Upper lobe of right lung (tissue), 1 donor: Measurements from ENCODE around the gene NDUFA11. TPM values are rescaled to one million over a fixed set of nuclear protein-coding genes. Genes with fewer than 3 reads are reported as not detected.

ENCODE experiments used
- ATAC-seq: fragments of 200-7000 bp; cut with Tn5 transposase; one replicate; pipeline ENCODE4 v1.9.1; 2020; ENCODE audit warnings: mild to moderate bottlenecking, moderate library complexity
- DNase-seq: peaks from one replicate; pipeline ENCODE4 v3.0.0-alpha.2; 2020
- H3K27ac ChIP-seq: fragments of 200-600 bp; one replicate; pipeline ENCODE4 v1.8.0; 2022
- H3K27me3 ChIP-seq: fragments of 200-600 bp; one replicate; pipeline ENCODE4 v1.8.0; 2022; ENCODE audit warnings: mild to moderate bottlenecking
- H3K36me3 ChIP-seq: fragments of 200-600 bp; one replicate; pipeline ENCODE4 v1.8.0; 2022
- H3K4me1 ChIP-seq: fragments of 200-600 bp; one replicate; pipeline ENCODE4 v1.8.0; 2022
- H3K4me3 ChIP-seq: fragments of 200-600 bp; one replicate; pipeline ENCODE4 v1.8.0; 2022; ENCODE audit warnings: mild to moderate bottlenecking
- H3K9me3 ChIP-seq: fragments of 200-600 bp; one replicate; pipeline ENCODE4 v1.8.0; 2022
- intact Hi-C: fragments of 100-400 bp; cut with DNase I; formaldehyde crosslinking; loops from one replicate; pipeline ENCODE4 v1.11.0; 2022
- total RNA-seq: library from RNA; stranded (reverse); fragmentation: NEBNext Ultra II Directional; extraction: Animal tissue kit (Norgen Biotek cat#: 25700); gene quantifications from one replicate; pipeline ENCODE4 v1.2.1, GENCODE V29; 2021
- TF ChIP-seq, protein P1 (sequence below): fragments of 200-600 bp; IDR thresholded peaks from one replicate; pipeline ENCODE4 v1.8.0; 2022; ENCODE audit warnings: antibody characterized with exemption
- donor health status: DM: no; HTN: yes; CAD: no; lungs with severe emphysema.

The NDUFA11 gene
- total RNA-seq, 1 donor from 2014 or later = 134 TPM

DNA sequence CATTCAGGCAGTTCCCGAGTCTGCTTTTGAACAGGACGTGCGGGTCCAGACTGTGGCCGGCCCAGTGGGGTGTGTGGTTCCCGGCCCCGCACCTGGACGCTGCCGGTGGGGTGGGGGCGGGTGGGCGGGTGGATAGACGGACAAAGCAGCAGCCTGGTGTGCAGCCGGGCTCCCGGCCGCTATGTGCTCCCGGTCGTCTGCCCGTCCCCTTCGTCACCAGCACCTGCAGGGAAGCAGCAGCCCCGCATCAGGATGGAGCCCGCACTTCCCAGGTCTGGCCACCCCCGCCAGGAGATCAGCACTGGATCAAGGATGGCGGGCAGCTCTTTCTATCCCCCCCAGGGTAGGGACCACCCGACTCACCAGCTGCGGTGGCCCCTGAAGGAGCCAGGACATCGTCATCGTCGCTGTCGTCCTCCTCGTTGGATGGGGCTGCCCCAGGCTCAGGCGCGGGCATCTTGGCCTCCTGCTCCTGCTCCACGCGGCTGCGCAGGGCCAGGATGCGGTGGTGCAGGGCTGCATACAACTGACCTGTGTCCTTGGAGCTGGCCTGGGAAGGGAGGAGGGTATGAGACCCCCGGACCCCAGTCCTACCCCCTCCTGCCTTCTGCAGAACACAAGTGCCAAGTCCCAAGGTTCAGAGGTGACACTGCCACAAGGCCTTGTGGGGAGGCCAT is 14.0 kb upstream of the NDUFA11 start:
- H3K4me1 ChIP-seq = no peaks in the 10 kb centered on the region
- H3K9me3 ChIP-seq = no peaks in the 10 kb centered on the region
- TF ChIP-seq, protein P1, sequence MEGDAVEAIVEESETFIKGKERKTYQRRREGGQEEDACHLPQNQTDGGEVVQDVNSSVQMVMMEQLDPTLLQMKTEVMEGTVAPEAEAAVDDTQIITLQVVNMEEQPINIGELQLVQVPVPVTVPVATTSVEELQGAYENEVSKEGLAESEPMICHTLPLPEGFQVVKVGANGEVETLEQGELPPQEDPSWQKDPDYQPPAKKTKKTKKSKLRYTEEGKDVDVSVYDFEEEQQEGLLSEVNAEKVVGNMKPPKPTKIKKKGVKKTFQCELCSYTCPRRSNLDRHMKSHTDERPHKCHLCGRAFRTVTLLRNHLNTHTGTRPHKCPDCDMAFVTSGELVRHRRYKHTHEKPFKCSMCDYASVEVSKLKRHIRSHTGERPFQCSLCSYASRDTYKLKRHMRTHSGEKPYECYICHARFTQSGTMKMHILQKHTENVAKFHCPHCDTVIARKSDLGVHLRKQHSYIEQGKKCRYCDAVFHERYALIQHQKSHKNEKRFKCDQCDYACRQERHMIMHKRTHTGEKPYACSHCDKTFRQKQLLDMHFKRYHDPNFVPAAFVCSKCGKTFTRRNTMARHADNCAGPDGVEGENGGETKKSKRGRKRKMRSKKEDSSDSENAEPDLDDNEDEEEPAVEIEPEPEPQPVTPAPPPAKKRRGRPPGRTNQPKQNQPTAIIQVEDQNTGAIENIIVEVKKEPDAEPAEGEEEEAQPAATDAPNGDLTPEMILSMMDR = no peak
- H3K27me3 ChIP-seq = no peaks in the 10 kb centered on the region
- H3K4me3 ChIP-seq = no peak overlapping the region
- H3K27ac ChIP-seq = no peak overlapping the region
- DNase-seq (no peak), ATAC-seq (no peak)
- intact Hi-C loops = no loop called here
- H3K36me3 ChIP-seq = peaks cover 69% of the 10 kb centered on the region

DNA sequence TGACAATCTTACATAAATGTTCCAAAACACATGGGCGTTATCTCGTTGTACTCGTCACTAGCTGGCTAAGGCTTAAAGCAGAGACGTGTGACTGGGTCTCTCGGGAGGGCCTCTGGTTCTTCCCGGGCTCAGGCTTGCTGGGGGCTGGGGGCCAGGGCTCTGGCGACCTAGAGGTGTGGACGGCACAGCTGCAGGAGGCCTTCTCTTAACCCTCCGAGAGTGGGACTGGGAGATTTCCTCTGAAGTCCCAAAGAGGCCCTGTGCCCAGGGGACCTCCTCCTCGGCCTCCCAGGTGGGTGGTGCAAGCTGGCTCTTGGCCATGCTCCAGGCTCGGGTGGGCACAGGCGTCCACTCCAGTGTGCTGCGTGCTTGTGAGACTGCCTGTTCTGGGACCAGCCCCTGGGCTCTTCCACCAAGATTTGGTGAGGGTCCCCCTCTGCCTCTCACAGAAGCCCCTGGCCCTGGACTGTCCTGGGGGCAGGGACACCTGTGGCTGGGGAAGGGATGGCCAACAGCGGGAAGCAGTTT is 12.7 kb upstream of the NDUFA11 start:
- Histone ChIP-seq H3K9me3 (no peaks in the 10 kb centered on the region), H3K27me3 (no peaks in the 10 kb centered on the region), H3K4me1 (no peaks in the 10 kb centered on the region), H3K27ac (no peak overlapping the region), H3K36me3 (peaks cover 55% of the 10 kb centered on the region), H3K4me3 (no peak overlapping the region)
- TF ChIP-seq, protein P1 = no peak
- intact Hi-C loops = no loop called here
- DNase-seq (no peak), ATAC-seq (no peak)

DNA sequence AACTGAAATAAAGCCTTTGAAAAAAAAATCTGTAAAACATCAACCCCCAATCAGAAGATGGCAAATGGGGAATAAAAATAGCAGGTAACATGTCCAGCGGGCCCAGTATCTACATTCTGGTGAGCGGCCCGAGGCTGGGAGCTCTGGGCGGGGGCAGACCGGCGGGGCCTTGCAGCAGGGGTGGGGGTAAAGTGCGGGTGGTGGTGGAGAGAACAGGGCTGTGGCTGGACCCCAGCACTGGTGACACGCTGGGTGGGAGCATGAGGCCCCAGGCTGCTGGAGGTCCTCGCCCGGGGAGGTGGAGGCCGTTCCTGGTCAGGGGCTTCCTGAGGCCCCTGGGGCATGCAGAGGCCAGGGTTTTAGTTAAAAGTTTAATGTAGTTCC is 12.2 kb upstream of the NDUFA11 start:
- no peak for ATAC-seq
- TF ChIP-seq, protein P1 = no peak
- H3K27me3 ChIP-seq = no peaks in the 10 kb centered on the region
- H3K27ac ChIP-seq = no peak overlapping the region
- no peaks in the 10 kb centered on the region for H3K4me1 ChIP-seq
- peaks cover 51% of the 10 kb centered on the region for H3K36me3 ChIP-seq
- H3K4me3 ChIP-seq = no peak overlapping the region
- H3K9me3 ChIP-seq = no peaks in the 10 kb centered on the region
- intact Hi-C loops = no loop called here
- no peak for DNase-seq

DNA sequence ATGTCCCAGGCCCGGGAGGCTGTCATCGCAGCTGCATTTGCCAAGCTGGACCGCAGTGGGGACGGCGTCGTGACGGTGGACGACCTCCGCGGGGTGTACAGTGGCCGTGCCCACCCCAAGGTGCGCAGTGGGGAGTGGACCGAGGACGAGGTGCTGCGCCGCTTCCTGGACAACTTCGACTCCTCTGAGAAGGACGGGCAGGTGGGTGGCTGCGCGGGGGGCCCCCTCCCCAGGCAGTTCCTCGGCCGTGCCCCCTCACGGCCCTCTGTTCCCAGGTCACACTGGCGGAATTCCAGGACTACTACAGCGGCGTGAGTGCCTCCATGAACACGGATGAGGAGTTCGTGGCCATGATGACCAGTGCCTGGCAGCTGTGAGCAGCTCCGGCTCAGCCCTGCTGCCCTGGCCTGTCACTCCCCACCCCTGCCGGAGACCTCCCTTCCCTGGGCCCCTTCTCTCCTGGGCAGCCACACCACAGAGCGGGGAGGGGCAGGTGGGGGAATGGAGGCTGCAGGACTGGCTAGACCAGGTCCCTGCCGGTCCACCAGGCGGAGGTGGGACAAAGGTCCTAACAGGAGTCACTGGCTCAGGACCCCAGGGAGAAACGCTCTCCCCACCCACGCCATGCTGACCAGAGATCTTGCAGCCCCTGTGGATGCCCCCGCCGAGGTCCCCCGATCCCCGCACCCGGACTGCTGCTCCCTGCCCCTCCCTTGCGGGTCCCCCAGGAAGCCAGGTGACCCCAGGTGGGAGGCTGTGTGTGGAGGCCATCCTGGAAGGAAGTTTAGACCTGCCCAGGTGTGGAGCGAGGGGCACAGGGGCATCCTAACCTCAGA is 11.6 kb upstream of the NDUFA11 start:
- peak; percentile 59 for ATAC-seq
- intact Hi-C loops = no loop called here

DNA sequence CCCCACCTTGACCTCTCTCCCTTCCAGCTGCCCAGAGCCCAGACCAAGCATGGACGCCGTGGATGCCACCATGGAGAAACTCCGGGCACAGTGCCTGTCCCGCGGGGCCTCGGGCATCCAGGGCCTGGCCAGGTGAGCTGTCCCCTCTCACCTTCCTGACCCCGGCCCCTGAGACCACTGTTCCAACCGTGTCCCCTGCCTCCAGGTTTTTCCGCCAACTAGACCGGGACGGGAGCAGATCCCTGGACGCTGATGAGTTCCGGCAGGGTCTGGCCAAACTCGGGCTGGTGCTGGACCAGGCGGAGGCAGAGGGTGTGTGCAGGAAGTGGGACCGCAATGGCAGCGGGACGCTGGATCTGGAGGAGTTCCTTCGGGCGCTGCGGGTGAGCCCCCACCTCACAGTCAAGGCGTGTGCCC is 10.8 kb upstream of the NDUFA11 start:
- Histone ChIP-seq H3K27me3 (no peaks in the 10 kb centered on the region), H3K36me3 (peaks cover 44% of the 10 kb centered on the region), H3K27ac (peak overlapping the region; percentile 58), H3K9me3 (no peaks in the 10 kb centered on the region), H3K4me3 (no peak overlapping the region), H3K4me1 (no peaks in the 10 kb centered on the region)
- intact Hi-C loops = no loop called here
- TF ChIP-seq, protein P1 = no peak
- DNase-seq = no peak
- ATAC-seq = peak; percentile 2

More for the DNA sequence above, 11.6 kb upstream of the NDUFA11 start:
- no peaks in the 10 kb centered on the region for H3K27me3 ChIP-seq
- peak; percentile 75 for DNase-seq
- no peak overlapping the region for H3K27ac ChIP-seq
- no peaks in the 10 kb centered on the region for H3K4me1 ChIP-seq
- H3K9me3 ChIP-seq = no peaks in the 10 kb centered on the region
- peaks cover 44% of the 10 kb centered on the region for H3K36me3 ChIP-seq
- TF ChIP-seq, protein P1 = no peak
- H3K4me3 ChIP-seq = no peak overlapping the region
